MCF 10A (cell line): ENCODE data around the gene CACNA2D3. TPM values are rescaled to one million over a fixed set of nuclear protein-coding genes. Genes with fewer than 3 reads are reported as not detected.

Experiments
- BruUV-seq: library from RNA; stranded (reverse); fragments of 400-500 nt; replicated peaks from 2 replicates; lab custom pipeline; 2021; lab: Mats Ljungman, UMichigan
- CTCF ChIA-PET: fragments of 300-600 bp; sonication (Branson Sonifier 250); formaldehyde crosslinking; extraction: SDS; loops from one replicate; lab custom pipeline; 2021; ENCODE audit warnings: antibody characterized with exemption, inconsistent platforms; lab: Yijun Ruan, JAX
- POLR2A ChIA-PET: fragments of 300-600, 350-650 bp; sonication (Branson Sonifier 250); formaldehyde crosslinking; extraction: SDS; loops from one replicate; lab custom pipeline; 2020; ENCODE audit warnings: antibody characterized with exemption, inconsistent platforms; lab: Yijun Ruan, JAX
- DNase-seq: peaks from one replicate; pipeline ENCODE4 v3.0.0-alpha.2; 2018; ENCODE audit not compliant: unreplicated experiment
- H3K27ac Mint-ChIP-seq: one replicate; pipeline ENCODE4 v1.8.0; 2022; ENCODE audit warnings: mild to moderate bottlenecking, low read depth, mixed read lengths; ENCODE audit not compliant: unreplicated experiment
- H3K27me3 Mint-ChIP-seq: one replicate; pipeline ENCODE4 v1.8.0; 2022; ENCODE audit warnings: mixed read lengths; ENCODE audit not compliant: insufficient read depth, unreplicated experiment
- H3K36me3 Mint-ChIP-seq: one replicate; pipeline ENCODE4 v1.8.0; 2022; ENCODE audit warnings: mild to moderate bottlenecking, moderate library complexity, mixed read lengths; ENCODE audit not compliant: insufficient read depth, unreplicated experiment
- H3K4me1 Mint-ChIP-seq: one replicate; pipeline ENCODE4 v1.8.0; 2022; ENCODE audit warnings: mixed read lengths; ENCODE audit not compliant: insufficient read depth, unreplicated experiment
- H3K4me3 Mint-ChIP-seq: one replicate; pipeline ENCODE4 v1.8.0; 2022; ENCODE audit warnings: mild to moderate bottlenecking, moderate library complexity, mixed read lengths; ENCODE audit not compliant: unreplicated experiment
- H3K9me3 Mint-ChIP-seq: one replicate; pipeline ENCODE4 v1.8.0; 2022; ENCODE audit warnings: mixed read lengths; ENCODE audit not compliant: unreplicated experiment
- intact Hi-C: fragments of 100-400 bp; cut with micrococcal nuclease; formaldehyde crosslinking; loops from 2 replicates; pipeline ENCODE4 v1.14.1; 2022
- total RNA-seq: library from RNA; stranded (reverse); gene quantifications from 2 replicates; pipeline ENCODE4 v1.2.3, GENCODE V29; 2022
- TF ChIP-seq, protein P1 (sequence below): fragments of 200-600 bp; IDR thresholded peaks from one replicate; pipeline ENCODE4 v1.8.0; 2022; ENCODE audit warnings: antibody characterized with exemption, mild to moderate bottlenecking; ENCODE audit not compliant: unreplicated experiment

Gene CACNA2D3
- total RNA-seq, 1 experiment from 2014 or later: 2.3 TPM

DNA sequence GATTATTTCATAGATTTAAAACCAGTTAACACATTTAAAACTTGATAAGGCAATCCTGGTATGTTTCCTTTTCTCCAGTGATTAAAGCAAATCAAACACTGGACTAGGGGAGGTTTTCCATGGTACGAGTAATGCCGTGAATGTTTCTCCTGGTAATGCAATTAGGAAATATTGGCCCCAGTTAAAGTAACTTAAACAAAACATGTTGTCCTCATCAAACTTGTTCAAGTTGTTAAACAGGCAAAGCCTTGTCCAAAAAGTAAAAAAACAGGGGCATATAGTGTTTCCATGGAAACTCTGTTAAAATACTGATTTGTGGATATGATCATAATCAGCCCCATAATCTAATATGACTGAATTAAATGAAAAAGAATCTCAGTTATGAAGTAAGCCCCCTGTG, 818.6 kb downstream of the CACNA2D3 start:
- Mint-ChIP-seq H3K27me3 (no peaks in the 10 kb centered on the region), H3K9me3 (no peaks in the 10 kb centered on the region), H3K4me3 (no peak overlapping the region), H3K27ac (no peak overlapping the region), H3K4me1 (no peaks in the 10 kb centered on the region), H3K36me3 (no peaks in the 10 kb centered on the region)
- DNase-seq: no peak
- CTCF ChIA-PET: no interaction called here
- POLR2A ChIA-PET: no interaction called here
- TF ChIP-seq, protein P1, sequence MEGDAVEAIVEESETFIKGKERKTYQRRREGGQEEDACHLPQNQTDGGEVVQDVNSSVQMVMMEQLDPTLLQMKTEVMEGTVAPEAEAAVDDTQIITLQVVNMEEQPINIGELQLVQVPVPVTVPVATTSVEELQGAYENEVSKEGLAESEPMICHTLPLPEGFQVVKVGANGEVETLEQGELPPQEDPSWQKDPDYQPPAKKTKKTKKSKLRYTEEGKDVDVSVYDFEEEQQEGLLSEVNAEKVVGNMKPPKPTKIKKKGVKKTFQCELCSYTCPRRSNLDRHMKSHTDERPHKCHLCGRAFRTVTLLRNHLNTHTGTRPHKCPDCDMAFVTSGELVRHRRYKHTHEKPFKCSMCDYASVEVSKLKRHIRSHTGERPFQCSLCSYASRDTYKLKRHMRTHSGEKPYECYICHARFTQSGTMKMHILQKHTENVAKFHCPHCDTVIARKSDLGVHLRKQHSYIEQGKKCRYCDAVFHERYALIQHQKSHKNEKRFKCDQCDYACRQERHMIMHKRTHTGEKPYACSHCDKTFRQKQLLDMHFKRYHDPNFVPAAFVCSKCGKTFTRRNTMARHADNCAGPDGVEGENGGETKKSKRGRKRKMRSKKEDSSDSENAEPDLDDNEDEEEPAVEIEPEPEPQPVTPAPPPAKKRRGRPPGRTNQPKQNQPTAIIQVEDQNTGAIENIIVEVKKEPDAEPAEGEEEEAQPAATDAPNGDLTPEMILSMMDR: no peak
- intact Hi-C loops: no loop called here
- no TSS peak for BruUV-seq

DNA sequence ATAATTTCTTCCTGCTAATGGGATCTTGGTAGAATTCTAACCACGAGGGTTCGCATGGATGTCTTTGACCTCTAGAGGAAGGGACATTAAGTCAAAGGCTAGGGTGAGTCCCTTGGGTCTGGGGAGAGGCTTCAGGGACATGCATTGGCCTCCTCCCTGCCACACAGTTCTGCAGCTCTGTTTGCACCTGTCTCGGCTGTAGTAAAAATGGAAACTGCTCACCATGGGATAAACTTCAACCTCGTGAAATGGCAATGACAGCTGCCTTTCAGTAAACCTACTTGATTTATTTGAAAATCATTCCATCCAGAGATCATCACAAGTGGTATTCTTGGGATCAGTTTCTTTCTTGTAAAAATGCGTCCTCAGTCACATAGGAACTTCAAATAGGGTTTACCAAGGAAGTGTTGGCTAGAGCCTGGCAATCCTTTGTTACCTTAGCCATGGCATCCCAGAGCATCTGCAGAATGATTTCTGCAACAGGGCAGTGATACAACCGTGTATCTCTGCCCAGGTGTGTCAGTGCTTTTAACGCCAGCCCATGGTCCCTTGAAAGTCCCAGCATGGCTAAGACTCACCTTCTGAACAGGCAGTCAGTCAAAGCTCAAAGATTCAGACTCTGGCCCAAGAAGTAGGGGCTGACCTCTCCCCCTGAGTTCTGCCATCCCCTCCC, 819.5 kb downstream of the CACNA2D3 start:
- H3K27me3 Mint-ChIP-seq: no peaks in the 10 kb centered on the region
- no peak overlapping the region for H3K27ac Mint-ChIP-seq
- DNase-seq: no peak
- POLR2A ChIA-PET: no interaction called here
- H3K36me3 Mint-ChIP-seq: no peaks in the 10 kb centered on the region
- no peak overlapping the region for H3K4me3 Mint-ChIP-seq
- TF ChIP-seq, protein P1: no peak
- no peaks in the 10 kb centered on the region for H3K4me1 Mint-ChIP-seq
- BruUV-seq: no TSS peak
- CTCF ChIA-PET: interaction anchor here (0.6 to 0.7 kb wide), 2 partner anchors 67 to 310 kb away, joined by 3 read pairs; no protein-coding TSS in a partner anchor
- H3K9me3 Mint-ChIP-seq: no peaks in the 10 kb centered on the region
- intact Hi-C loops: no loop called here

DNA sequence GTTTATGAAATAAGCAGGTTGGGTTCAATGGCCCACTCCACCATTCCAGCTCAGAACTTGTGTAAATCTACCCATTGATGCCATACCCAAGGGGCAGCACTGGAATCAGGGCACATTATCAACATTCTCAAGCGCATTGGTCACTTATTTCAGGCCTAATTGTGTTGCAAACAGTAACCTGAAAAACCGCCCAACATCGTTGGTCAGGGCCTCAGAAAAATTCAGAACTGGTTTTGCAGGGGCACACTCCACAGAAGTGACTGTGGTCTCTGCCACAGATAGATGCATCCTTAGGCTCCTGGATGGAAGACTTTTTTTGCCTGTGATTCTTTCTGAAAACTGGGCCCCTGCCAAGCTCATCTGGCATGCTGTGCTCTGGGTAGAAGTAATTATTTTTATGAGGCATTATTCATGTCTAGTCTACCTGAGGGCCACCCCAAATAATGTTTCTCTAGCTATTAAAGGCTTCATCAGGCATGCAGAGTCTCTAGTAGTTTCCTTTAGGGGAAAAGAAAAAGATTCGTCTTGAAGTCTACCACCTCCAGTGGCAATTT, 827.2 kb downstream of the CACNA2D3 start:
- intact Hi-C loops: loop anchor here (2.0 to 5.0 kb wide), 6 partner anchors 48 to 948 kb away; partner anchors contain the start of gene WNT5A
- Mint-ChIP-seq H3K27me3 (no peaks in the 10 kb centered on the region), H3K27ac (no peak overlapping the region), H3K9me3 (no peaks in the 10 kb centered on the region), H3K4me3 (no peak overlapping the region), H3K4me1 (peaks cover 20% of the 10 kb centered on the region), H3K36me3 (peaks cover 12% of the 10 kb centered on the region)
- no peak for DNase-seq
- ChIA-PET CTCF (interaction anchor here (0.6 to 1.6 kb wide), 6 partner anchors 14 to 1293 kb away, joined by 3 to 4 read pairs (median 4); no protein-coding TSS in a partner anchor), POLR2A (interaction anchor here (0.5 kb wide), 1 partner anchor 23 kb away, joined by 3 read pairs; no protein-coding TSS in a partner anchor)
- BruUV-seq: no TSS peak
- TF ChIP-seq, protein P1: no peak

DNA sequence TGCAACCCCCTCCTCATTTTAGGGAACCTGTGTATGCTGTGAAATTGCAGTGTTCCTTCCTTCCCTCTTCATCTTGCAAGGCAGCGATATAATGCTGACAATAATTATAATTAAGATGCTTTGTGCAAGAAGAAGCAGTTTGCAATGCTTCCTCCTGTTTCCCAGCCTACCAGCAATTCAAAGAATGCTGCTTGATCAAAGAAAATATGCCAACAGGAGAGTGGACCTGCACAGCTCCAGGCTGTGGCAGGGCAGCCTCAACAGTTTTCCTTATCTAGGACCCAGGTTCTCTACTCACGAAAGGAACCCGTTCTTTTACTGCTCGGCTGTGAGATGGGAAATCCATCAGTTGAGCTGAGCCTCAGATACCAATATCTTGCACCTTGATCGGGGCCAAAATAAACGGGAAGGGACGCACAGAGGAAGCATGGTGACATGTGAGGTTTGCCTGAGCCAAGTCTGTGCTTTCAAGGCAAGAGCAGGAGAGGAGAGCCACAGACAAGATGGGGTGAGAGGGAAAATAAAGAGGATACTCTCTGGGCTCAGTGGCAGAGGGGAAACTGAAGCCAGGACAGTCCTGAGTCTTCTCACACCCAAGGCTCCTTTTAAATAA, 828.1 kb downstream of the CACNA2D3 start:
- no peak for DNase-seq
- H3K36me3 Mint-ChIP-seq: peaks cover 12% of the 10 kb centered on the region
- intact Hi-C loops: loop anchor here (1.0 to 5.0 kb wide), 8 partner anchors 47 to 947 kb away; partner anchors contain the start of gene WNT5A
- BruUV-seq: no TSS peak
- H3K4me3 Mint-ChIP-seq: no peak overlapping the region
- H3K4me1 Mint-ChIP-seq: peaks cover 20% of the 10 kb centered on the region
- no peaks in the 10 kb centered on the region for H3K27me3 Mint-ChIP-seq
- H3K9me3 Mint-ChIP-seq: no peaks in the 10 kb centered on the region
- CTCF ChIA-PET: interaction anchor here (0.5 to 0.6 kb wide), 3 partner anchors 104 to 780 kb away, joined by 3 to 4 read pairs (median 3); partner anchors contain the start of gene WNT5A
- TF ChIP-seq, protein P1: no peak
- no peak overlapping the region for H3K27ac Mint-ChIP-seq
- POLR2A ChIA-PET: no interaction called here
